ENCODE results near the gene HTR1D. TPM values are rescaled to one million over a fixed set of nuclear protein-coding genes. Genes with fewer than 3 reads are reported as not detected.

The HTR1D gene
- total RNA-seq, 3 donors from 2014 or later: not detected

DNA sequence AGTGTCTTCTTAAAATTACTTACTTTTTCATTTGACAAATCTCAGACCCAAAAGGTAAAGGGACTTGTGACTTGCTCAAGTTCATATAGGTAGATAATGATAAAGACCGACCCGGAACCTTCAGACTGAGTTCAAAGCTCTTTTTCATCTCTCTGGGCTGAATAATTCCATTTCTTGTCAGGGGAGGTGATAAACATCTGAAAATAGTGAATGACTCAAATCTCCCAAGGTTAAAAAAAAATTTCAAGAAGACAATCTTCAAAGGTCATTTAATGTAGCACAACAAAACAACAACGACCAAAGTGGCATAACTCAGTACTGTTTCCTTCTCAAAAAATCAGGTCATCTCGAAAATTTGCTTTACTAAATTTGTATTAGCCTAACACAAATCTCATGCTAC is 69.2 kb downstream of the HTR1D start:
- TF ChIP-seq POLR2AphosphoS5 (IDR thresholded peaks at IDR 0.05): no peak
- TF ChIP-seq, protein P1, sequence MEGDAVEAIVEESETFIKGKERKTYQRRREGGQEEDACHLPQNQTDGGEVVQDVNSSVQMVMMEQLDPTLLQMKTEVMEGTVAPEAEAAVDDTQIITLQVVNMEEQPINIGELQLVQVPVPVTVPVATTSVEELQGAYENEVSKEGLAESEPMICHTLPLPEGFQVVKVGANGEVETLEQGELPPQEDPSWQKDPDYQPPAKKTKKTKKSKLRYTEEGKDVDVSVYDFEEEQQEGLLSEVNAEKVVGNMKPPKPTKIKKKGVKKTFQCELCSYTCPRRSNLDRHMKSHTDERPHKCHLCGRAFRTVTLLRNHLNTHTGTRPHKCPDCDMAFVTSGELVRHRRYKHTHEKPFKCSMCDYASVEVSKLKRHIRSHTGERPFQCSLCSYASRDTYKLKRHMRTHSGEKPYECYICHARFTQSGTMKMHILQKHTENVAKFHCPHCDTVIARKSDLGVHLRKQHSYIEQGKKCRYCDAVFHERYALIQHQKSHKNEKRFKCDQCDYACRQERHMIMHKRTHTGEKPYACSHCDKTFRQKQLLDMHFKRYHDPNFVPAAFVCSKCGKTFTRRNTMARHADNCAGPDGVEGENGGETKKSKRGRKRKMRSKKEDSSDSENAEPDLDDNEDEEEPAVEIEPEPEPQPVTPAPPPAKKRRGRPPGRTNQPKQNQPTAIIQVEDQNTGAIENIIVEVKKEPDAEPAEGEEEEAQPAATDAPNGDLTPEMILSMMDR (IDR thresholded peaks at IDR 0.05): no peak
- intact Hi-C loops (cut with DNase I; ENCODE audit: low total_unique reads): no loop called here
- H3K27ac ChIP-seq: no peak overlapping the region
- H3K36me3 ChIP-seq: no peaks in the 10 kb centered on the region
- H3K4me3 ChIP-seq: no peak overlapping the region
- no peaks in the 10 kb centered on the region for H3K27me3 ChIP-seq
- no peak for DNase-seq (ENCODE audit: low spot score in 2 of 2)
- no peaks in the 10 kb centered on the region for H3K4me1 ChIP-seq
- no peaks in the 10 kb centered on the region for H3K9me3 ChIP-seq

Other genes starting within 250 kb of the HTR1D start
- gene LACTBL1, start 244.6 kb downstream of the HTR1D start, total RNA-seq: not detected
- not detected for gene TEX46, start 201.7 kb downstream of the HTR1D start, total RNA-seq
- 10 to 100 TPM; 41.6 to 73.2 (median 68.5) TPM for gene KDM1A, start 198.0 kb downstream of the HTR1D start, total RNA-seq
- gene LUZP1, start 48.6 kb downstream of the HTR1D start, total RNA-seq: 10 to 100 TPM; 21.0 to 26.6 (median 24.6) TPM
- 100 to 1,000 TPM in 2 of 3 donors, 10 to 100 TPM in 1; 56.6 to 114 (median 109) TPM for gene HNRNPR, start 126.8 kb upstream of the HTR1D start, total RNA-seq
- 10 to 100 TPM; 19.5 to 36.6 (median 23.9) TPM for gene ZNF436, start 152.3 kb upstream of the HTR1D start, total RNA-seq
- gene TCEA3, start 207.2 kb upstream of the HTR1D start, total RNA-seq: 10 to 100 TPM in 2 of 3 donors, 1 to 10 TPM in 1; 8.5 to 38.0 (median 31.2) TPM